OCI-LY1 (cell line): ENCODE results near the gene SH3BP4.

ENCODE experiments used
- H2AFZ ChIP-seq: fragments of 200-600 bp; sonication (generic), shearing (Covaris generic); 2 replicates; pipeline ENCODE4 v1.6.0; 2014; ENCODE audit warnings: antibody characterized with exemption, mild to moderate bottlenecking, low read length
- H3F3A ChIP-seq: fragments of 200-600 bp; sonication (generic), shearing (Covaris generic); 2 replicates; pipeline ENCODE4 v1.6.0; 2014; ENCODE audit warnings: mild to moderate bottlenecking, antibody characterized with exemption, low read length, moderate library complexity; ENCODE audit not compliant: insufficient read depth
- H3K27ac ChIP-seq: fragments of 200-600 bp; sonication (generic); 2 replicates; pipeline ENCODE4 v1.5.1; 2014; ENCODE audit warnings: low read length, mixed run types, mild to moderate bottlenecking, low read depth; ENCODE audit not compliant: poor library complexity, severe bottlenecking
- H3K27me3 ChIP-seq: fragments of 200-600 bp; sonication (generic); 2 replicates; pipeline ENCODE4 v1.6.0; 2014; ENCODE audit warnings: antibody characterized with exemption, mild to moderate bottlenecking, low read length, moderate library complexity; ENCODE audit not compliant: insufficient read depth
- H3K36me3 ChIP-seq: fragments of 200-600 bp; sonication (generic); 2 replicates; pipeline ENCODE4 v1.6.1; 2014; ENCODE audit warnings: mild to moderate bottlenecking, antibody characterized with exemption, low read length, moderate library complexity, mixed read lengths; ENCODE audit not compliant: insufficient read depth
- H3K4me1 ChIP-seq: fragments of 200-600 bp; sonication (generic); 2 replicates; pipeline ENCODE4 v1.5.1; 2014; ENCODE audit warnings: mild to moderate bottlenecking, low read length, moderate library complexity; ENCODE audit not compliant: insufficient read depth, severe bottlenecking
- H3K4me2 ChIP-seq: fragments of 200-600 bp; sonication (generic), shearing (Covaris generic); 2 replicates; pipeline ENCODE4 v1.6.1; 2014; ENCODE audit warnings: low read length
- H3K4me3 ChIP-seq: fragments of 200-600 bp; sonication (generic); 2 replicates; pipeline ENCODE4 v1.5.1; 2014; ENCODE audit warnings: low read length, low read depth, mild to moderate bottlenecking, mixed read lengths; ENCODE audit not compliant: poor library complexity, severe bottlenecking
- H3K79me2 ChIP-seq: fragments of 200-600 bp; shearing (Covaris generic); 2 replicates; pipeline ENCODE4 v1.6.1; 2016; ENCODE audit warnings: mixed run types, low read length, mixed read lengths; ENCODE audit not compliant: insufficient read depth
- H3K9ac ChIP-seq: fragments of 200-600 bp; sonication (generic), shearing (Covaris generic); 2 replicates; pipeline ENCODE4 v1.6.1; 2014; ENCODE audit warnings: mild to moderate bottlenecking, low read length, mixed read lengths
- H3K9me2 ChIP-seq: fragments of 200-600 bp; sonication (generic), shearing (Covaris generic); 2 replicates; pipeline ENCODE4 v1.6.1; 2014; ENCODE audit warnings: low read depth, mild to moderate bottlenecking, low read length, mixed read lengths
- H3K9me3 ChIP-seq: fragments of 200-600 bp; shearing (Covaris generic); 2 replicates; pipeline ENCODE4 v1.6.1; 2014; ENCODE audit warnings: low read length, mixed read lengths
- H4K20me1 ChIP-seq: fragments of 200-600 bp; sonication (generic), shearing (Covaris generic); 2 replicates; pipeline ENCODE4 v1.6.0; 2016; ENCODE audit warnings: mild to moderate bottlenecking, low read length; ENCODE audit not compliant: insufficient read depth
- EZH2 ChIP-seq: fragments of 200-600 bp; sonication (generic), shearing (Covaris generic); IDR thresholded peaks from 2 replicates; pipeline ENCODE4 v1.8.0; 2017; ENCODE audit warnings: borderline replicate concordance, mixed run types, mild to moderate bottlenecking, antibody characterized with exemption, low read length, moderate library complexity, mixed read lengths
- TF ChIP-seq, protein P1 (sequence below): fragments of 200-600 bp; sonication (generic), shearing (Covaris generic); IDR thresholded peaks from 2 replicates; pipeline ENCODE4 v1.5.1; 2017; ENCODE audit warnings: mild to moderate bottlenecking, antibody characterized with exemption, low read length, moderate library complexity, mixed read lengths

Gene SH3BP4

DNA sequence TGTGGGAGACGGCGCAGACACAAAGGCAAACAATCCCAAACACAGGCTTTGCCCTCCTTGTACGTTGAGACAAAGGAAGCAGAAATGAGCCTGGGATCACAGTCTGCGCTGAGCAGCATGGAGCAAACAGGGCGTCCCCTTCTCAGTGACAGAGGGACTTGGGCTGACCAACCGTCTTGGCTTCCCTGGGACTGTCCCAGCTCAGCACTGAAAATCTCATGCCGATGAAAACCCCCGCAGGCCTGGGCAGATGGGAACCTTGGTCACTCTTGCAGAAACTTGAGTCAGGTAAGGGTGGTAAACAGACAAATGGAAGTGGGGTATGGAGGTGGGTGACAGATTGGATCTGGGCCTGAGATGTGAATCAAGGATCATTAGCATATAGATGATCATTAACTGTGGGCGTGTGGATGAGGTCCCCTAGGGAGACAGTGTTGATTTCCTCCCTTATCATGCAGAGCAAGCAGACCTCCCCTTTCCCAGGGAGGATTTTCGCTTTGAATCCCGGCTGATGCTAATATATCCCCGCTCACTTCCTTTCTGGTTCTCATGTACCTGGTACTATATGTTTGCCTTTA, 19.1 kb upstream of the SH3BP4 start:
- no peaks in the 10 kb centered on the region for H4K20me1 ChIP-seq
- no peaks in the 10 kb centered on the region for H3K9me2 ChIP-seq
- H3K9ac ChIP-seq, result no peak overlapping the region
- TF ChIP-seq, protein P1, sequence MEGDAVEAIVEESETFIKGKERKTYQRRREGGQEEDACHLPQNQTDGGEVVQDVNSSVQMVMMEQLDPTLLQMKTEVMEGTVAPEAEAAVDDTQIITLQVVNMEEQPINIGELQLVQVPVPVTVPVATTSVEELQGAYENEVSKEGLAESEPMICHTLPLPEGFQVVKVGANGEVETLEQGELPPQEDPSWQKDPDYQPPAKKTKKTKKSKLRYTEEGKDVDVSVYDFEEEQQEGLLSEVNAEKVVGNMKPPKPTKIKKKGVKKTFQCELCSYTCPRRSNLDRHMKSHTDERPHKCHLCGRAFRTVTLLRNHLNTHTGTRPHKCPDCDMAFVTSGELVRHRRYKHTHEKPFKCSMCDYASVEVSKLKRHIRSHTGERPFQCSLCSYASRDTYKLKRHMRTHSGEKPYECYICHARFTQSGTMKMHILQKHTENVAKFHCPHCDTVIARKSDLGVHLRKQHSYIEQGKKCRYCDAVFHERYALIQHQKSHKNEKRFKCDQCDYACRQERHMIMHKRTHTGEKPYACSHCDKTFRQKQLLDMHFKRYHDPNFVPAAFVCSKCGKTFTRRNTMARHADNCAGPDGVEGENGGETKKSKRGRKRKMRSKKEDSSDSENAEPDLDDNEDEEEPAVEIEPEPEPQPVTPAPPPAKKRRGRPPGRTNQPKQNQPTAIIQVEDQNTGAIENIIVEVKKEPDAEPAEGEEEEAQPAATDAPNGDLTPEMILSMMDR, result no peak
- no peak overlapping the region for H2AFZ ChIP-seq
- H3K4me1 ChIP-seq, result no peaks in the 10 kb centered on the region
- H3K27ac ChIP-seq, result no peak overlapping the region
- no peaks in the 10 kb centered on the region for H3F3A ChIP-seq
- H3K4me3 ChIP-seq, result no peak overlapping the region
- H3K4me2 ChIP-seq, result no peak overlapping the region
- H3K79me2 ChIP-seq, result no peaks in the 10 kb centered on the region
- H3K27me3 ChIP-seq, result no peaks in the 10 kb centered on the region
- H3K36me3 ChIP-seq, result no peaks in the 10 kb centered on the region
- no peaks in the 10 kb centered on the region for H3K9me3 ChIP-seq

DNA sequence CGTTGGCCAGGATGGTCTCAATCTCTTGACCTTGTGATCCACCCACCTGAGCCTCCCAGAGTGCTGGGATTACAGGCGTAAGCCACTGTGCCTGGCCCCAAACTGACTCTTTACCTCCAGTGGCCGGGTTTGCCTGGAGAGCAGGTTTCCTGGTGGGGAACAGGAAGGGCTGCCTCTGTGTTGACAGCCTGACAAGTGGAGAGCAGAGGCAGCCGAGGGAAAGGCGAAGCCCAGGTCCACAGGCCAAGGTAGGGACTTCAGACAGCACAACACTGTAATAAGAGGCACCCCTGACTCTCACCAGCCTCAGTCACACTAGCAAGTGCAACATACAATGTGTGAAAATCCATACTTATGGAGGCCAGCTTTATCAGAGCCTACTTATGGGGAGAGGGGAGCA, 16.5 kb upstream of the SH3BP4 start:
- Histone ChIP-seq H3K9me2 (no peaks in the 10 kb centered on the region), H3K9ac (no peak overlapping the region), H2AFZ (no peak overlapping the region), H3K27me3 (no peaks in the 10 kb centered on the region), H3K36me3 (no peaks in the 10 kb centered on the region), H3K4me2 (no peak overlapping the region), H3K4me1 (no peaks in the 10 kb centered on the region), H3K9me3 (no peaks in the 10 kb centered on the region), H4K20me1 (no peaks in the 10 kb centered on the region), H3K4me3 (no peak overlapping the region), H3F3A (no peaks in the 10 kb centered on the region), H3K27ac (no peak overlapping the region), H3K79me2 (no peaks in the 10 kb centered on the region)
- no peak for TF ChIP-seq EZH2
- TF ChIP-seq, protein P1, result no peak

- Histone ChIP-seq H4K20me1 (no peaks in the 10 kb centered on the region), H3K27me3 (no peaks in the 10 kb centered on the region), H3K79me2 (no peaks in the 10 kb centered on the region), H3K27ac (no peak overlapping the region), H3F3A (no peaks in the 10 kb centered on the region), H3K4me3 (no peak overlapping the region), H3K9me2 (no peaks in the 10 kb centered on the region), H3K4me2 (no peak overlapping the region), H3K4me1 (no peaks in the 10 kb centered on the region), H2AFZ (no peak overlapping the region), H3K9ac (no peak overlapping the region), H3K36me3 (no peaks in the 10 kb centered on the region), H3K9me3 (no peaks in the 10 kb centered on the region)
- TF ChIP-seq EZH2, result no peak
- TF ChIP-seq, protein P1, result no peak
Measured at GRCh38 chr2:234939576-234939975, 12.2 kb upstream of the SH3BP4 start.
